C4-2B (cell line): ENCODE data around the gene CEP43.

Experiments
- ZFX ChIP-seq: fragments of 450-650 bp; IDR thresholded peaks from 2 replicates; pipeline ENCODE4 v1.6.1; 2017
- TF ChIP-seq, protein P1 (sequence below): fragments of 450-650 bp; conservative IDR thresholded peaks from 2 replicates; pipeline ENCODE4 v1.5.1; 2017; ENCODE audit warnings: mild to moderate bottlenecking

DNA sequence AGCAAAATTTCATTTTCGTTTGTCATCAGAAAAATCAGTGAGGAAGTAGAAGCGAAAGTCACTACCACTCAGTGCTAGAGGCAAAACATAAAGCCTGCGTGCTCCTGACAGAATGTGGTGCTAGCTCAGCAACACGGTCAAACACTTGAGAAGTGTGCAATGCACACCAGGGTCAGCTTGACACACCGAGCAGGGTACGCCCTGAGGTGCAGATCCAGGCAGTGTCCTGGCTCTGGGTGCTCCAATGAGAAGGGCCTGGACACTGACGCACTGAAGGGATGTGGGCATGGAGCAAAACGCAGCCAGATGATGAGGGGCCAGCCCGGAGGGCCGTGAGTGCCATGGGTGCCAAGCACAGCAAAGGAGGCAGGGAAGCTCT, 48.8 kb upstream of the CEP43 start:
- TF ChIP-seq, protein P1, sequence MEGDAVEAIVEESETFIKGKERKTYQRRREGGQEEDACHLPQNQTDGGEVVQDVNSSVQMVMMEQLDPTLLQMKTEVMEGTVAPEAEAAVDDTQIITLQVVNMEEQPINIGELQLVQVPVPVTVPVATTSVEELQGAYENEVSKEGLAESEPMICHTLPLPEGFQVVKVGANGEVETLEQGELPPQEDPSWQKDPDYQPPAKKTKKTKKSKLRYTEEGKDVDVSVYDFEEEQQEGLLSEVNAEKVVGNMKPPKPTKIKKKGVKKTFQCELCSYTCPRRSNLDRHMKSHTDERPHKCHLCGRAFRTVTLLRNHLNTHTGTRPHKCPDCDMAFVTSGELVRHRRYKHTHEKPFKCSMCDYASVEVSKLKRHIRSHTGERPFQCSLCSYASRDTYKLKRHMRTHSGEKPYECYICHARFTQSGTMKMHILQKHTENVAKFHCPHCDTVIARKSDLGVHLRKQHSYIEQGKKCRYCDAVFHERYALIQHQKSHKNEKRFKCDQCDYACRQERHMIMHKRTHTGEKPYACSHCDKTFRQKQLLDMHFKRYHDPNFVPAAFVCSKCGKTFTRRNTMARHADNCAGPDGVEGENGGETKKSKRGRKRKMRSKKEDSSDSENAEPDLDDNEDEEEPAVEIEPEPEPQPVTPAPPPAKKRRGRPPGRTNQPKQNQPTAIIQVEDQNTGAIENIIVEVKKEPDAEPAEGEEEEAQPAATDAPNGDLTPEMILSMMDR = no peak
- no peak for TF ChIP-seq ZFX
